ENCODE data around the gene SUZ12. TPM values are rescaled to one million over a fixed set of nuclear protein-coding genes. Genes with fewer than 3 reads are reported as not detected.

The SUZ12 gene
- total RNA-seq, 4 donors from 2014 or later, result 18.6 to 22.3 (median 21.7) TPM

DNA sequence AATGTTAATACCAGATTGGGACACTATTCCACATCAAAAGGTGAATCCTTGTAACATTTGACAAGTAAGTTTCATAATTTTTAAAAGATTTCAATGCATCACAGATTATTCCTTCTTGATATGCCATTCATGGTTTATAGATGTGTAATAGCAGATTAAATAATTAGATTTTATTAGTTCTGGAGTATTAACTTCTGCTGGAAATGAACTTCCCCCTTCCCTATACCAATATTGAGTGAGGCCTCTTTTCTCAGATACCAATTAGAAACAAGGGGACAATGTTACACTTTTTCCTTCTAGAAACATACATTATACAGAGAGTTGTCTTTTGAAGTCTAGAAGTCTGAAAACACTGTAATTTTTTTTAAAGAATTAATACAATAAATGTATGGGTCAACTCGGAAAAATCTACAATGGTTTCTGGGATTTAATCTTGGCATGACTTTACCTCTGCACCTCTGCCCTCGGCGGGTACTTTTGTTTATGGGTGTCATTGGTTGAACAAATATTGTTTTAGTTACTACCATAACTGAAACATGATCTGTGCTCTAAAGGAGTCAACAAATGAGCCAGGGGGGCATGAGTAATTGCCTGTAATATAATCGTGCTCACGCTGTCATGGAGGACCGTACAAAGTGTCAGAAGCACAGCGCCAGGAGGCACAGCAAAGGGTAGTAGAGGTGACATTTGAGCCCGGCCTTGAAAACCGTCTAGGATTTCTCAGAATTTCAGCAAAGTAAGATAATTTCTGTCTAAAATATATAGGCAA lies 78.6 kb downstream of the SUZ12 start:
- no peak for DNase-seq (ENCODE audit: extremely low spot score)
- TF ChIP-seq EP300 (IDR thresholded peaks at IDR 0.05), result no peak
- TF ChIP-seq, protein P1, sequence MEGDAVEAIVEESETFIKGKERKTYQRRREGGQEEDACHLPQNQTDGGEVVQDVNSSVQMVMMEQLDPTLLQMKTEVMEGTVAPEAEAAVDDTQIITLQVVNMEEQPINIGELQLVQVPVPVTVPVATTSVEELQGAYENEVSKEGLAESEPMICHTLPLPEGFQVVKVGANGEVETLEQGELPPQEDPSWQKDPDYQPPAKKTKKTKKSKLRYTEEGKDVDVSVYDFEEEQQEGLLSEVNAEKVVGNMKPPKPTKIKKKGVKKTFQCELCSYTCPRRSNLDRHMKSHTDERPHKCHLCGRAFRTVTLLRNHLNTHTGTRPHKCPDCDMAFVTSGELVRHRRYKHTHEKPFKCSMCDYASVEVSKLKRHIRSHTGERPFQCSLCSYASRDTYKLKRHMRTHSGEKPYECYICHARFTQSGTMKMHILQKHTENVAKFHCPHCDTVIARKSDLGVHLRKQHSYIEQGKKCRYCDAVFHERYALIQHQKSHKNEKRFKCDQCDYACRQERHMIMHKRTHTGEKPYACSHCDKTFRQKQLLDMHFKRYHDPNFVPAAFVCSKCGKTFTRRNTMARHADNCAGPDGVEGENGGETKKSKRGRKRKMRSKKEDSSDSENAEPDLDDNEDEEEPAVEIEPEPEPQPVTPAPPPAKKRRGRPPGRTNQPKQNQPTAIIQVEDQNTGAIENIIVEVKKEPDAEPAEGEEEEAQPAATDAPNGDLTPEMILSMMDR (IDR thresholded peaks at IDR 0.05), result no peak
- no peak for TF ChIP-seq POLR2AphosphoS5 (IDR thresholded peaks at IDR 0.05)
- TF ChIP-seq POLR2A (IDR thresholded peaks at IDR 0.05; ENCODE audit: low read depth), result no peak
- peaks cover 0 to 26% (median under 1%) of the 10 kb centered on the region in 4 donors for H3K36me3 ChIP-seq
- no peak overlapping the region for H3K4me3 ChIP-seq
- intact Hi-C loops (cut with DNase I), result no loop called here
- 79% methylated on average over 9 of the region's 9 CpGs for WGBS
- H3K27me3 ChIP-seq, result no peaks in the 10 kb centered on the region
- no peak overlapping the region for H3K27ac ChIP-seq (replicated peaks in 1 of 4)
- H3K4me1 ChIP-seq, result peaks cover 0 to 10% (median 4%) of the 10 kb centered on the region in 4 donors
- no peaks in the 10 kb centered on the region for H3K9me3 ChIP-seq

- Histone ChIP-seq H3K4me1 (peaks cover 3 to 14% (median 9%) of the 10 kb centered on the region in 4 donors), H3K4me3 (no peak overlapping the region), H3K36me3 (peaks cover 0 to 33% (median 6%) of the 10 kb centered on the region in 4 donors), H3K27me3 (no peaks in the 10 kb centered on the region), H3K9me3 (no peaks in the 10 kb centered on the region), H3K27ac (replicated peaks in 1 of 4) (no peak overlapping the region)
- intact Hi-C loops (cut with DNase I), result no loop called here
- 84% methylated on average over 7 of the region's 7 CpGs for WGBS
- no peak for DNase-seq (ENCODE audit: extremely low spot score)
- no peak for TF ChIP-seq POLR2A (IDR thresholded peaks at IDR 0.05; ENCODE audit: low read depth)
- TF ChIP-seq EP300 (IDR thresholded peaks at IDR 0.05), result no peak
- no peak for TF ChIP-seq POLR2AphosphoS5 (IDR thresholded peaks at IDR 0.05)
- TF ChIP-seq, protein P1 (IDR thresholded peaks at IDR 0.05), result no peak
Observed at GRCh38 chr17:32016231-32016630, 79.4 kb downstream of the SUZ12 start.

DNA sequence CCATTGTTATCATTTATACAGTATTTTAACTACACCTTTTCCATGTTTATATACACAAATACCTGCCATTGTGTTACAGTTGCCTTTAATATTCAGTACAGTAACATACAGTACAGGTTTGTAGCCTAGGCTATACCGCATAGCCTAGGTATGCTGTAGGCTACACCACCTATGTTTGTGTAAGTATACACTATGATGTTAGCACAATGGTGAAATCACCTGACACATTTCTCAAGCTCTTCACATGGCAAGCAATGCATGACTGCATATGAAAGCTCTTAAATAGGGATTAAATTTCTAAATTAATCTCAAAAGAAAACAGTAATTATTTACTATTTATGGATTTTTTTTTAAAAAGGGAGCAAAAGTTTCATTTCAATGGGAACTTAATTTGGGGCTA lies 82.4 kb downstream of the SUZ12 start:
- intact Hi-C loops (cut with DNase I), result no loop called here
- DNase-seq (ENCODE audit: extremely low spot score), result no peak
- 100% methylated on average over 1 of the region's 1 CpG for WGBS
- H3K36me3 ChIP-seq, result peaks cover 5 to 48% (median 17%) of the 10 kb centered on the region in 4 donors
- H3K27ac ChIP-seq (replicated peaks in 1 of 4), result no peak overlapping the region
- H3K4me3 ChIP-seq, result no peak overlapping the region
- TF ChIP-seq POLR2A (IDR thresholded peaks at IDR 0.05; ENCODE audit: low read depth) (no peak), POLR2AphosphoS5 (IDR thresholded peaks at IDR 0.05) (no peak), EP300 (IDR thresholded peaks at IDR 0.05) (no peak)
- TF ChIP-seq, protein P1 (IDR thresholded peaks at IDR 0.05), result no peak
- H3K9me3 ChIP-seq, result no peaks in the 10 kb centered on the region
- no peaks in the 10 kb centered on the region for H3K27me3 ChIP-seq
- peaks cover 3 to 9% (median 8%) of the 10 kb centered on the region in 4 donors for H3K4me1 ChIP-seq

- Histone ChIP-seq H3K4me1 (peaks cover 3 to 9% (median 8%) of the 10 kb centered on the region in 4 donors), H3K4me3 (no peak overlapping the region), H3K27ac (replicated peaks in 1 of 4) (no peak overlapping the region), H3K36me3 (peaks cover 5 to 49% (median 17%) of the 10 kb centered on the region in 4 donors), H3K27me3 (no peaks in the 10 kb centered on the region), H3K9me3 (no peaks in the 10 kb centered on the region)
- TF ChIP-seq POLR2AphosphoS5 (IDR thresholded peaks at IDR 0.05) (no peak), POLR2A (IDR thresholded peaks at IDR 0.05; ENCODE audit: low read depth) (no peak), EP300 (IDR thresholded peaks at IDR 0.05) (no peak)
- TF ChIP-seq, protein P1 (IDR thresholded peaks at IDR 0.05), result no peak
- no peak for DNase-seq (ENCODE audit: extremely low spot score)
- 79% methylated on average over 13 of the region's 16 CpGs for WGBS
- intact Hi-C loops (cut with DNase I), result no loop called here
Observed at GRCh38 chr17:32020943-32021614, 84.3 kb downstream of the SUZ12 start.

Measured in esophagus muscularis mucosa (tissue), 4 donors.